MM.1S (cell line): ENCODE measurements around the gene PIK3R3.

ENCODE experiments used
- DNase-seq: peaks from one replicate; pipeline ENCODE4 v3.0.0-alpha.2; 2015
- H2AFZ ChIP-seq: fragments of 300-600 bp; sonication (generic); 2 replicates; pipeline ENCODE4 v1.6.0; 2016; ENCODE audit warnings: antibody characterized with exemption, low read length
- H3F3A ChIP-seq: fragments of 300-600 bp; sonication (generic); 2 replicates; pipeline ENCODE4 v1.6.1; 2016; ENCODE audit warnings: mild to moderate bottlenecking, antibody characterized with exemption, low read length, moderate library complexity, mixed read lengths; ENCODE audit not compliant: insufficient read depth
- H3K27ac ChIP-seq: fragments of 300-600 bp; sonication (generic); 2 replicates; pipeline ENCODE4 v1.5.1; 2016; ENCODE audit warnings: mild to moderate bottlenecking, low read length
- H3K27me3 ChIP-seq: fragments of 300-600 bp; sonication (generic); replicated peaks from 2 replicates; pipeline ENCODE4 v1.6.0; 2016; ENCODE audit warnings: low read length; ENCODE audit not compliant: insufficient read depth
- H3K36me3 ChIP-seq: fragments of 300-600 bp; sonication (generic); replicated peaks from 2 replicates; pipeline ENCODE4 v1.6.1; 2016; ENCODE audit warnings: mild to moderate bottlenecking, low read length, mixed read lengths; ENCODE audit not compliant: insufficient read depth
- H3K4me1 ChIP-seq: fragments of 300-600 bp; sonication (generic); 2 replicates; pipeline ENCODE4 v1.6.1; 2016; ENCODE audit warnings: low read length, mixed read lengths
- H3K4me2 ChIP-seq: fragments of 300-600 bp; sonication (generic); 2 replicates; pipeline ENCODE4 v1.6.0; 2016; ENCODE audit warnings: low read depth, low read length
- H3K4me3 ChIP-seq: fragments of 300-600 bp; sonication (generic); 2 replicates; pipeline ENCODE4 v1.5.1; 2016; ENCODE audit warnings: low read length, mixed read lengths
- H3K79me2 ChIP-seq: fragments of 300-600 bp; sonication (generic); 2 replicates; pipeline ENCODE4 v1.6.1; 2016; ENCODE audit warnings: mixed run types, low read length, mixed read lengths
- H3K9ac ChIP-seq: fragments of 300-600 bp; sonication (generic); 2 replicates; pipeline ENCODE4 v1.6.1; 2016; ENCODE audit warnings: low read length, mixed read lengths
- H3K9me2 ChIP-seq: fragments of 300-600 bp; sonication (generic); replicated peaks from 2 replicates; pipeline ENCODE4 v1.6.1; 2016; ENCODE audit warnings: mild to moderate bottlenecking, low read length, mixed read lengths; ENCODE audit not compliant: insufficient read depth
- H3K9me3 ChIP-seq: fragments of 300-600 bp; sonication (generic); replicated peaks from 2 replicates; pipeline ENCODE4 v1.6.1; 2016; ENCODE audit warnings: mild to moderate bottlenecking, low read length, mixed read lengths; ENCODE audit not compliant: insufficient read depth
- H4K20me1 ChIP-seq: fragments of 300-600 bp; sonication (generic); 2 replicates; pipeline ENCODE4 v1.6.1; 2016; ENCODE audit warnings: mild to moderate bottlenecking, low read length, moderate library complexity, mixed read lengths; ENCODE audit not compliant: insufficient read depth
- CTCF ChIP-seq: fragments of 300-600 bp; sonication (generic); IDR thresholded peaks from 2 replicates; pipeline ENCODE4 v1.5.1; 2016; ENCODE audit warnings: antibody characterized with exemption, low read length, mixed read lengths
- EZH2 ChIP-seq: fragments of 300-600 bp; sonication (generic); optimal IDR thresholded peaks from 2 replicates; pipeline ENCODE3; 2017; ENCODE audit warnings: low read depth, mild to moderate bottlenecking, antibody characterized with exemption, low read length, mixed read lengths
- EZH2phosphoT487 ChIP-seq: fragments of 300-600 bp; sonication (generic); IDR thresholded peaks from 2 replicates; pipeline ENCODE4 v1.6.1; 2018; ENCODE audit warnings: antibody characterized with exemption, low read length

PIK3R3 gene

GRCh38 chr1:46080257-46080656 is 52.2 kb downstream of the PIK3R3 start:
- H2AFZ ChIP-seq: no peak overlapping the region
- TF ChIP-seq EZH2 (no peak), CTCF (no peak), EZH2phosphoT487 (no peak)
- no peak overlapping the region for H3K4me3 ChIP-seq
- H3K9me2 ChIP-seq: no peaks in the 10 kb centered on the region
- no peak overlapping the region for H3K9ac ChIP-seq
- H3K4me1 ChIP-seq: no peaks in the 10 kb centered on the region
- no peaks in the 10 kb centered on the region for H3F3A ChIP-seq
- H4K20me1 ChIP-seq: no peaks in the 10 kb centered on the region
- no peak overlapping the region for H3K4me2 ChIP-seq
- no peak overlapping the region for H3K27ac ChIP-seq
- no peaks in the 10 kb centered on the region for H3K27me3 ChIP-seq
- H3K36me3 ChIP-seq: no peaks in the 10 kb centered on the region
- H3K9me3 ChIP-seq: no peaks in the 10 kb centered on the region
- no peak for DNase-seq
- no peaks in the 10 kb centered on the region for H3K79me2 ChIP-seq

GRCh38 chr1:46077644-46078043 is 54.8 kb downstream of the PIK3R3 start:
- no peaks in the 10 kb centered on the region for H3K4me1 ChIP-seq
- H3K4me2 ChIP-seq: no peak overlapping the region
- H3K9me2 ChIP-seq: no peaks in the 10 kb centered on the region
- H3K79me2 ChIP-seq: no peaks in the 10 kb centered on the region
- H3K36me3 ChIP-seq: no peaks in the 10 kb centered on the region
- no peak overlapping the region for H3K4me3 ChIP-seq
- no peaks in the 10 kb centered on the region for H3K9me3 ChIP-seq
- H4K20me1 ChIP-seq: no peaks in the 10 kb centered on the region
- no peaks in the 10 kb centered on the region for H3K27me3 ChIP-seq
- TF ChIP-seq CTCF (no peak), EZH2phosphoT487 (no peak), EZH2 (no peak)
- DNase-seq: no peak
- H2AFZ ChIP-seq: no peak overlapping the region
- no peak overlapping the region for H3K9ac ChIP-seq
- no peak overlapping the region for H3K27ac ChIP-seq
- no peaks in the 10 kb centered on the region for H3F3A ChIP-seq

GRCh38 chr1:46076343-46076742 is 56.1 kb downstream of the PIK3R3 start:
- no peak overlapping the region for H3K27ac ChIP-seq
- no peaks in the 10 kb centered on the region for H3K9me3 ChIP-seq
- no peaks in the 10 kb centered on the region for H3F3A ChIP-seq
- no peaks in the 10 kb centered on the region for H3K36me3 ChIP-seq
- TF ChIP-seq EZH2phosphoT487: no peak
- no peaks in the 10 kb centered on the region for H3K79me2 ChIP-seq
- no peak for DNase-seq
- no peaks in the 10 kb centered on the region for H3K9me2 ChIP-seq
- no peak overlapping the region for H3K4me3 ChIP-seq
- H3K27me3 ChIP-seq: no peaks in the 10 kb centered on the region
- no peaks in the 10 kb centered on the region for H3K4me1 ChIP-seq
- no peak overlapping the region for H3K4me2 ChIP-seq
- no peaks in the 10 kb centered on the region for H4K20me1 ChIP-seq
- no peak overlapping the region for H2AFZ ChIP-seq
- no peak overlapping the region for H3K9ac ChIP-seq

GRCh38 chr1:46072975-46073374 is 59.5 kb downstream of the PIK3R3 start:
- H3K27me3 ChIP-seq: no peaks in the 10 kb centered on the region
- no peaks in the 10 kb centered on the region for H3K36me3 ChIP-seq
- no peak overlapping the region for H3K4me3 ChIP-seq
- no peaks in the 10 kb centered on the region for H3K9me3 ChIP-seq
- H3K4me2 ChIP-seq: no peak overlapping the region
- H3K79me2 ChIP-seq: no peaks in the 10 kb centered on the region
- H4K20me1 ChIP-seq: no peaks in the 10 kb centered on the region
- no peaks in the 10 kb centered on the region for H3K9me2 ChIP-seq
- H3K4me1 ChIP-seq: no peaks in the 10 kb centered on the region
- H3K9ac ChIP-seq: no peak overlapping the region
- DNase-seq: no peak
- TF ChIP-seq EZH2 (no peak), CTCF (no peak), EZH2phosphoT487 (no peak)
- no peak overlapping the region for H3K27ac ChIP-seq
- no peak overlapping the region for H2AFZ ChIP-seq
- no peaks in the 10 kb centered on the region for H3F3A ChIP-seq
